DND-41 (cell line): ENCODE measurements around the gene PADI4.

Experiments used
- ATAC-seq: fragments of 200-7000 bp; cut with Tn5 transposase; 3 replicates; pipeline ENCODE4 v1.9.1; 2021; ENCODE audit warnings: low read depth; ENCODE audit not compliant: insufficient read depth
- DNase-seq: peaks from one replicate; pipeline ENCODE4 v3.0.0-alpha.2; 2020
- H2AFZ ChIP-seq: 2 replicates; pipeline ENCODE4 v1.6.0; 2012; ENCODE audit warnings: low read depth, low read length
- H3K27ac ChIP-seq: 2 replicates; pipeline ENCODE4 v1.5.1; 2012; ENCODE audit warnings: low read length, inconsistent platforms
- H3K27me3 ChIP-seq: fragments of 200-600 bp; sonication (generic); 2 replicates; pipeline ENCODE4 v1.6.0; 2012; ENCODE audit warnings: low read length, mild to moderate bottlenecking, inconsistent platforms; ENCODE audit not compliant: insufficient read depth, poor library complexity
- H3K36me3 ChIP-seq: 2 replicates; pipeline ENCODE4 v1.5.1; 2012; ENCODE audit warnings: low read length, inconsistent platforms; ENCODE audit not compliant: insufficient read depth
- H3K4me1 ChIP-seq: 2 replicates; pipeline ENCODE4 v1.5.1; 2012; ENCODE audit warnings: mild to moderate bottlenecking, low read length; ENCODE audit not compliant: insufficient read depth
- H3K4me2 ChIP-seq: 2 replicates; pipeline ENCODE4 v1.6.0; 2012; ENCODE audit warnings: mild to moderate bottlenecking, moderate library complexity, low read length, inconsistent platforms; ENCODE audit not compliant: insufficient read depth
- H3K4me3 ChIP-seq, 2 experiments: fragments of 200-600 bp in 1 of 2; shearing (Covaris generic) in 1 of 2; 2 replicates each; pipeline ENCODE4 v1.5.1; 2012 to 2016; ENCODE audit warnings: inconsistent platforms in 2 of 2, low read length in 2 of 2, mild to moderate bottlenecking in 2 of 2, low read depth in 1 of 2, moderate library complexity in 1 of 2
- H3K79me2 ChIP-seq: 2 replicates; pipeline ENCODE4 v1.6.0; 2012; ENCODE audit warnings: low read length, inconsistent platforms; ENCODE audit not compliant: insufficient read depth
- H3K9ac ChIP-seq: 2 replicates; pipeline ENCODE4 v1.6.0; 2012; ENCODE audit warnings: low read depth, mild to moderate bottlenecking, inconsistent platforms, low read length, moderate library complexity
- H3K9me3 ChIP-seq: 2 replicates; pipeline ENCODE4 v1.5.1; 2012; ENCODE audit warnings: low read length, moderate library complexity, mild to moderate bottlenecking, inconsistent platforms; ENCODE audit not compliant: insufficient read depth, severe bottlenecking
- H4K20me1 ChIP-seq: 2 replicates; pipeline ENCODE4 v1.6.0; 2012; ENCODE audit warnings: low read length; ENCODE audit not compliant: insufficient read depth
- CTCF ChIP-seq: IDR thresholded peaks from 2 replicates; pipeline ENCODE4 v1.5.1; 2012; ENCODE audit warnings: borderline replicate concordance, low read length, moderate library complexity, mild to moderate bottlenecking; ENCODE audit not compliant: poor library complexity, severe bottlenecking; ENCODE audit errors: extremely low read depth
- EZH2 ChIP-seq: IDR thresholded peaks from 3 replicates; pipeline ENCODE4 v1.6.1; 2012; ENCODE audit warnings: borderline replicate concordance, low read depth, mild to moderate bottlenecking, moderate library complexity, low read length, inconsistent platforms; ENCODE audit not compliant: severe bottlenecking

PADI4 gene

GRCh38 chr1:17307329-17307728, 668 bp upstream of the PADI4 start:
- Histone ChIP-seq H3K4me2 (no peak overlapping the region), H3K36me3 (no peaks in the 10 kb centered on the region), H2AFZ (no peak overlapping the region), H3K4me1 (no peaks in the 10 kb centered on the region), H3K4me3 (no peak overlapping the region), H3K79me2 (no peaks in the 10 kb centered on the region), H3K27ac (no peak overlapping the region), H3K27me3 (peaks cover 15% of the 10 kb centered on the region), H3K9ac (no peak overlapping the region), H3K9me3 (no peaks in the 10 kb centered on the region), H4K20me1 (no peaks in the 10 kb centered on the region)
- DNase-seq (no peak), ATAC-seq (no peak)
- TF ChIP-seq CTCF (no peak), EZH2 (no peak)

GRCh38 chr1:17308593-17308992, 596 bp downstream of the PADI4 start:
- no peak for DNase-seq
- Histone ChIP-seq H3K36me3 (no peaks in the 10 kb centered on the region), H3K27ac (no peak overlapping the region), H4K20me1 (no peaks in the 10 kb centered on the region), H3K9ac (no peak overlapping the region), H3K27me3 (peaks cover 15% of the 10 kb centered on the region), H3K4me3 (no peak overlapping the region), H3K79me2 (no peaks in the 10 kb centered on the region), H3K4me2 (no peak overlapping the region), H2AFZ (no peak overlapping the region), H3K9me3 (no peaks in the 10 kb centered on the region), H3K4me1 (no peaks in the 10 kb centered on the region)
- no peak for ATAC-seq
- TF ChIP-seq CTCF: no peak
- no peak for TF ChIP-seq EZH2

- H3K27ac ChIP-seq: no peak overlapping the region
- H3K9me3 ChIP-seq: no peaks in the 10 kb centered on the region
- no peak overlapping the region for H3K4me2 ChIP-seq
- H4K20me1 ChIP-seq: no peaks in the 10 kb centered on the region
- no peak for ATAC-seq
- no peak overlapping the region for H3K4me3 ChIP-seq
- H3K79me2 ChIP-seq: no peaks in the 10 kb centered on the region
- H3K36me3 ChIP-seq: no peaks in the 10 kb centered on the region
- H3K27me3 ChIP-seq: peaks cover 15% of the 10 kb centered on the region
- no peaks in the 10 kb centered on the region for H3K4me1 ChIP-seq
- DNase-seq: no peak
- H2AFZ ChIP-seq: no peak overlapping the region
- TF ChIP-seq CTCF: no peak
- no peak for TF ChIP-seq EZH2
- no peak overlapping the region for H3K9ac ChIP-seq
Observed at GRCh38 chr1:17309426-17310067, 1.6 kb downstream of the PADI4 start.

- TF ChIP-seq CTCF (no peak), EZH2 (no peak)
- no peak overlapping the region for H3K27ac ChIP-seq
- no peak overlapping the region for H2AFZ ChIP-seq
- no peaks in the 10 kb centered on the region for H3K36me3 ChIP-seq
- no peak for DNase-seq
- no peaks in the 10 kb centered on the region for H3K79me2 ChIP-seq
- H3K4me3 ChIP-seq: no peak overlapping the region
- peaks cover 15% of the 10 kb centered on the region for H3K27me3 ChIP-seq
- ATAC-seq: no peak
- H3K4me2 ChIP-seq: no peak overlapping the region
- no peaks in the 10 kb centered on the region for H3K9me3 ChIP-seq
- H4K20me1 ChIP-seq: no peaks in the 10 kb centered on the region
- no peaks in the 10 kb centered on the region for H3K4me1 ChIP-seq
- no peak overlapping the region for H3K9ac ChIP-seq
Observed at GRCh38 chr1:17310068-17310640, 2.2 kb downstream of the PADI4 start.
